ENCODE data around the gene POLR3A. TPM values are rescaled to one million over a fixed set of nuclear protein-coding genes. Genes with fewer than 3 reads are reported as not detected.

The POLR3A gene
- total and polyA plus RNA-seq, 2 of the 13 experiments (the other 11 are each of a cell fraction or from before 2014, with no cell fraction given): 13.6 to 19.2 TPM

DNA sequence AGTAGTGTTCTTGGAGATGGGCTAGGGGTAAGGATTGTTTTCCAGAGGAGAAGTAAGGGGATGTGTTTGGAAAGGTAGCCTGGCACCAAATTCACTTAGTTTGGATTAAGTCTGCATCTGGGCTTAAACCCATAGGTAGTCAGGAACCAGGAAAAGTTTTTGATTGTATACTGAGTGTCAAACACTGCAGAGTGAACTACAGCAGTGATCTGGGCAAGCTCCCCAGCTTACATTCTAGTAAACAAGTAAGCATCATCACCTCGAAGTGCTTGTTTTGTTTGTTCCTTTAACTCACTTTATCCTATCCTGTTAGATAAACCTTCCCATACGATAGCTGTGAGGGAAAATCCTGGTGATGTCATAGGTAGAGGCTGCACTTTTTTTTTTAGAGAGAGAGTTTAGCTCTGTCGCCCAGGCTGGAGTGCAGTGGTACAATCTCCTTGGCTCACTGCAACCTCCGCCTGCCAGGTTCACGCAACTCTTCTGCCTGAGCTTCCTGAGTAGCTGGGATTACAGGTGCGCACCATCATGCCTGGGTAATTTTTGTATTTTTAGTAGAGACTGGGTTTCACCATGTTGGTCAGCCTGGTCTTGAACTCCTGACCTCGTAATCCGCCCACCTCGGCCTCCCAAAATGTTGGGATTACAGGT lies 6.7 kb upstream of the POLR3A start:
- Histone ChIP-seq H2AFZ (ENCODE audit: low read length) (no peak overlapping the region), H3K27me3 (ENCODE audit: control insufficient read depth in 1 of 2, insufficient read depth in 2 of 2, low read length in 2 of 2) (no peaks in the 10 kb centered on the region; a peak in 2 of 5 replicates), H3K27ac (ENCODE audit: extremely low read length, insufficient read depth, low read length) (peak overlapping the region; percentile 71), H3K79me2 (ENCODE audit: insufficient read depth, low read length) (peaks cover 55% of the 10 kb centered on the region), H3K4me3 (replicated peaks in 1 of 3; ENCODE audit: insufficient read depth in 1 of 3, low read depth in 2 of 3, low read length in 3 of 3) (peak overlapping the region; percentile 1 to 91 (median 85); a peak in 2 of 6 replicates), H3K9ac (ENCODE audit: insufficient read depth, low read depth, low read length) (peak overlapping the region; percentile 44; the same call in 1 of the 2 replicates), H3K36me3 (replicated peaks in 1 of 2; ENCODE audit: control insufficient read depth in 1 of 2, insufficient read depth in 2 of 2, low read length in 2 of 2) (peaks cover 27 to 60% of the 10 kb centered on the region in 2 experiments), H3K9me3 (ENCODE audit: low read length) (no peaks in the 10 kb centered on the region), H4K20me1 (ENCODE audit: insufficient read depth, low read length) (peaks cover 67% of the 10 kb centered on the region), H3K4me1 (ENCODE audit: insufficient read depth, low read length) (peaks cover 52% of the 10 kb centered on the region), H3K4me2 (ENCODE audit: low read depth, low read length) (peak overlapping the region; percentile 74)
- 0 out of 2 replicates have a peak, but pooled peaks have one; percentile 11 for TF ChIP-seq ZNF777 (CRISPR knock-in tag; IDR thresholded peaks at IDR 0.05)
- TF ChIP-seq ZNF367 (CRISPR knock-in tag; IDR thresholded peaks at IDR 0.05; ENCODE audit: borderline replicate concordance): no peak
- TF ChIP-seq LCORL (IDR thresholded peaks at IDR 0.05): no peak
- 0 out of 2 replicates have a peak, but pooled peaks have one; percentile 19 for TF ChIP-seq LCORL (CRISPR knock-in tag; IDR thresholded peaks at IDR 0.05)
- TF ChIP-seq RBFOX2 (IDR thresholded peaks at IDR 0.05; ENCODE audit: low read depth, low read length): peak; percentile 53; the same call in 1 of the 2 replicates
- no peak for TF ChIP-seq STAG1 (CRISPR knock-in tag; IDR thresholded peaks at IDR 0.05)
- TF ChIP-seq, protein P1, sequence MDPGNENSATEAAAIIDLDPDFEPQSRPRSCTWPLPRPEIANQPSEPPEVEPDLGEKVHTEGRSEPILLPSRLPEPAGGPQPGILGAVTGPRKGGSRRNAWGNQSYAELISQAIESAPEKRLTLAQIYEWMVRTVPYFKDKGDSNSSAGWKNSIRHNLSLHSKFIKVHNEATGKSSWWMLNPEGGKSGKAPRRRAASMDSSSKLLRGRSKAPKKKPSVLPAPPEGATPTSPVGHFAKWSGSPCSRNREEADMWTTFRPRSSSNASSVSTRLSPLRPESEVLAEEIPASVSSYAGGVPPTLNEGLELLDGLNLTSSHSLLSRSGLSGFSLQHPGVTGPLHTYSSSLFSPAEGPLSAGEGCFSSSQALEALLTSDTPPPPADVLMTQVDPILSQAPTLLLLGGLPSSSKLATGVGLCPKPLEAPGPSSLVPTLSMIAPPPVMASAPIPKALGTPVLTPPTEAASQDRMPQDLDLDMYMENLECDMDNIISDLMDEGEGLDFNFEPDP (CRISPR knock-in tag; conservative IDR thresholded peaks at IDR 0.05): 0 out of 2 replicates have a peak, but pooled peaks have one; percentile 62
- peak; percentile 45; the same call in 1 of the 2 replicates for TF ChIP-seq ATF7 (IDR thresholded peaks at IDR 0.05)
- no peak for TF ChIP-seq ATF7 (CRISPR knock-in tag; IDR thresholded peaks at IDR 0.05)
- 0 out of 2 replicates have a peak, but pooled peaks have one; percentile 28 for TF ChIP-seq ZNF878 (CRISPR knock-in tag; IDR thresholded peaks at IDR 0.05)
- no peak for DNase-seq (ENCODE audit: low spot score)
- no TSS peak for BruUV-seq (replicated peaks)
- WGBS (ENCODE audit: low lambda C conversion rate): 91% methylated on average over 9 of the region's 9 CpGs
- CTCF ChIA-PET (ENCODE audit: low intra/inter-chr PET ratio, low total read pairs): no interaction called here
- POLR2A ChIA-PET: interaction anchor here (0.7 kb wide), 1 partner anchor 939 kb away, joined by 3 read pairs; no protein-coding TSS in a partner anchor
- FAIRE-seq: no peak
- in situ Hi-C loops (cut with HindIII; ENCODE audit: extremely low pct_ligation_motif_present, low pct_unique_long_range_greater_than_20kb): no loop called here
- no peak for ATAC-seq
- intact Hi-C loops (cut with micrococcal nuclease; ENCODE audit: unreplicated experiment): no loop called here
